ENCODE results near the gene GPLD1. TPM values are rescaled to one million over a fixed set of nuclear protein-coding genes. Genes with fewer than 3 reads are reported as not detected.
"Not testable (repeated sequence)": the region's sequence is repeated elsewhere in the genome, so short reads cannot be mapped to it uniquely, and the experiment has no call there.

The GPLD1 gene
- total and polyA plus RNA-seq, 2 experiments from 2014 or later: 3.8 to 11.1 TPM

DNA sequence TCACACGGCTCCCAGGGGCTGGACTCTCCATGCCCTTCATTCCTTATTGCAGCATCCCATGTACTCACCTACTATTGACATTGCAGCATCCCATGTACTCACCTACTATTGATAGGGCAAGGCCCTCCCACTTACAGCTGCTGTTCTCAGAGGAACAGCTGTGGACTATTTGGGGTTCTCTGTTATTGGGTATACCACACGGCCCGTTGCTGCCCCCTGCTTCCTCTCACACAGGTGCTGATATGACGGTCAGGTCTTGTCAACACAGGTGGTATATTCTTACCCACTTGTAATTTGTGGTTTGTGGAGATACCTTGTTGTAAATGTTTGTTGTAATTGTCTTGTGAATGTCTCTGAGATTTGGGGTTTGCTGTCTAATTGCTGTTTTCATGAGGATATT lies 24.2 kb upstream of the GPLD1 start:
- Histone ChIP-seq H4K20me1 (replicated peaks; ENCODE audit: insufficient read depth) (no peaks in the 10 kb centered on the region), H2AFZ (no peak overlapping the region), H3K27ac (ENCODE audit: low read depth) (no peak overlapping the region), H3K4me2 (no peak overlapping the region), H3K9me2 (ENCODE audit: insufficient read depth) (no peaks in the 10 kb centered on the region), H3K79me2 (replicated peaks; ENCODE audit: insufficient read depth) (no peaks in the 10 kb centered on the region), H3K4me3 (no peak overlapping the region), H3K36me3 (ENCODE audit: insufficient read depth) (no peaks in the 10 kb centered on the region), H3F3A (replicated peaks; ENCODE audit: low read depth) (no peaks in the 10 kb centered on the region), H3K27me3 (ENCODE audit: insufficient read depth) (no peaks in the 10 kb centered on the region), H3K4me1 (ENCODE audit: insufficient read depth) (peaks cover 13% of the 10 kb centered on the region; the same call in 1 of the 2 replicates)
- Mint-ChIP-seq H3K27me3 (ENCODE audit: insufficient read depth, low read depth, poor library complexity) (peaks cover 1% of the 10 kb centered on the region), H3K27ac (no peak overlapping the region), H3K36me3 (ENCODE audit: low read depth) (peaks cover 6% of the 10 kb centered on the region; the same call in 1 of the 3 replicates), H3K9me3 (peaks cover 5% of the 10 kb centered on the region; the same call in 2 of the 3 replicates), H3K4me3 (no peak overlapping the region), H3K4me1 (peaks cover 27% of the 10 kb centered on the region)
- ATAC-seq (no peak), DNase-seq (ENCODE audit: low spot score) (no peak)
- TF ChIP-seq EZH2phosphoT487 (IDR thresholded peaks at IDR 0.05; ENCODE audit: unreplicated experiment) (no peak), STAT1 (IDR thresholded peaks at IDR 0.05; ENCODE audit: unreplicated experiment) (no peak), ZNF114 (CRISPR knock-in tag; IDR thresholded peaks at IDR 0.05) (no peak), NANOG (IDR thresholded peaks at IDR 0.05; ENCODE audit: borderline replicate concordance) (no peak)
- TF ChIP-seq, protein P1, sequence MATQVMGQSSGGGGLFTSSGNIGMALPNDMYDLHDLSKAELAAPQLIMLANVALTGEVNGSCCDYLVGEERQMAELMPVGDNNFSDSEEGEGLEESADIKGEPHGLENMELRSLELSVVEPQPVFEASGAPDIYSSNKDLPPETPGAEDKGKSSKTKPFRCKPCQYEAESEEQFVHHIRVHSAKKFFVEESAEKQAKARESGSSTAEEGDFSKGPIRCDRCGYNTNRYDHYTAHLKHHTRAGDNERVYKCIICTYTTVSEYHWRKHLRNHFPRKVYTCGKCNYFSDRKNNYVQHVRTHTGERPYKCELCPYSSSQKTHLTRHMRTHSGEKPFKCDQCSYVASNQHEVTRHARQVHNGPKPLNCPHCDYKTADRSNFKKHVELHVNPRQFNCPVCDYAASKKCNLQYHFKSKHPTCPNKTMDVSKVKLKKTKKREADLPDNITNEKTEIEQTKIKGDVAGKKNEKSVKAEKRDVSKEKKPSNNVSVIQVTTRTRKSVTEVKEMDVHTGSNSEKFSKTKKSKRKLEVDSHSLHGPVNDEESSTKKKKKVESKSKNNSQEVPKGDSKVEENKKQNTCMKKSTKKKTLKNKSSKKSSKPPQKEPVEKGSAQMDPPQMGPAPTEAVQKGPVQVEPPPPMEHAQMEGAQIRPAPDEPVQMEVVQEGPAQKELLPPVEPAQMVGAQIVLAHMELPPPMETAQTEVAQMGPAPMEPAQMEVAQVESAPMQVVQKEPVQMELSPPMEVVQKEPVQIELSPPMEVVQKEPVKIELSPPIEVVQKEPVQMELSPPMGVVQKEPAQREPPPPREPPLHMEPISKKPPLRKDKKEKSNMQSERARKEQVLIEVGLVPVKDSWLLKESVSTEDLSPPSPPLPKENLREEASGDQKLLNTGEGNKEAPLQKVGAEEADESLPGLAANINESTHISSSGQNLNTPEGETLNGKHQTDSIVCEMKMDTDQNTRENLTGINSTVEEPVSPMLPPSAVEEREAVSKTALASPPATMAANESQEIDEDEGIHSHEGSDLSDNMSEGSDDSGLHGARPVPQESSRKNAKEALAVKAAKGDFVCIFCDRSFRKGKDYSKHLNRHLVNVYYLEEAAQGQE (IDR thresholded peaks at IDR 0.05; ENCODE audit: unreplicated experiment): no peak
- TF ChIP-seq, protein P2, sequence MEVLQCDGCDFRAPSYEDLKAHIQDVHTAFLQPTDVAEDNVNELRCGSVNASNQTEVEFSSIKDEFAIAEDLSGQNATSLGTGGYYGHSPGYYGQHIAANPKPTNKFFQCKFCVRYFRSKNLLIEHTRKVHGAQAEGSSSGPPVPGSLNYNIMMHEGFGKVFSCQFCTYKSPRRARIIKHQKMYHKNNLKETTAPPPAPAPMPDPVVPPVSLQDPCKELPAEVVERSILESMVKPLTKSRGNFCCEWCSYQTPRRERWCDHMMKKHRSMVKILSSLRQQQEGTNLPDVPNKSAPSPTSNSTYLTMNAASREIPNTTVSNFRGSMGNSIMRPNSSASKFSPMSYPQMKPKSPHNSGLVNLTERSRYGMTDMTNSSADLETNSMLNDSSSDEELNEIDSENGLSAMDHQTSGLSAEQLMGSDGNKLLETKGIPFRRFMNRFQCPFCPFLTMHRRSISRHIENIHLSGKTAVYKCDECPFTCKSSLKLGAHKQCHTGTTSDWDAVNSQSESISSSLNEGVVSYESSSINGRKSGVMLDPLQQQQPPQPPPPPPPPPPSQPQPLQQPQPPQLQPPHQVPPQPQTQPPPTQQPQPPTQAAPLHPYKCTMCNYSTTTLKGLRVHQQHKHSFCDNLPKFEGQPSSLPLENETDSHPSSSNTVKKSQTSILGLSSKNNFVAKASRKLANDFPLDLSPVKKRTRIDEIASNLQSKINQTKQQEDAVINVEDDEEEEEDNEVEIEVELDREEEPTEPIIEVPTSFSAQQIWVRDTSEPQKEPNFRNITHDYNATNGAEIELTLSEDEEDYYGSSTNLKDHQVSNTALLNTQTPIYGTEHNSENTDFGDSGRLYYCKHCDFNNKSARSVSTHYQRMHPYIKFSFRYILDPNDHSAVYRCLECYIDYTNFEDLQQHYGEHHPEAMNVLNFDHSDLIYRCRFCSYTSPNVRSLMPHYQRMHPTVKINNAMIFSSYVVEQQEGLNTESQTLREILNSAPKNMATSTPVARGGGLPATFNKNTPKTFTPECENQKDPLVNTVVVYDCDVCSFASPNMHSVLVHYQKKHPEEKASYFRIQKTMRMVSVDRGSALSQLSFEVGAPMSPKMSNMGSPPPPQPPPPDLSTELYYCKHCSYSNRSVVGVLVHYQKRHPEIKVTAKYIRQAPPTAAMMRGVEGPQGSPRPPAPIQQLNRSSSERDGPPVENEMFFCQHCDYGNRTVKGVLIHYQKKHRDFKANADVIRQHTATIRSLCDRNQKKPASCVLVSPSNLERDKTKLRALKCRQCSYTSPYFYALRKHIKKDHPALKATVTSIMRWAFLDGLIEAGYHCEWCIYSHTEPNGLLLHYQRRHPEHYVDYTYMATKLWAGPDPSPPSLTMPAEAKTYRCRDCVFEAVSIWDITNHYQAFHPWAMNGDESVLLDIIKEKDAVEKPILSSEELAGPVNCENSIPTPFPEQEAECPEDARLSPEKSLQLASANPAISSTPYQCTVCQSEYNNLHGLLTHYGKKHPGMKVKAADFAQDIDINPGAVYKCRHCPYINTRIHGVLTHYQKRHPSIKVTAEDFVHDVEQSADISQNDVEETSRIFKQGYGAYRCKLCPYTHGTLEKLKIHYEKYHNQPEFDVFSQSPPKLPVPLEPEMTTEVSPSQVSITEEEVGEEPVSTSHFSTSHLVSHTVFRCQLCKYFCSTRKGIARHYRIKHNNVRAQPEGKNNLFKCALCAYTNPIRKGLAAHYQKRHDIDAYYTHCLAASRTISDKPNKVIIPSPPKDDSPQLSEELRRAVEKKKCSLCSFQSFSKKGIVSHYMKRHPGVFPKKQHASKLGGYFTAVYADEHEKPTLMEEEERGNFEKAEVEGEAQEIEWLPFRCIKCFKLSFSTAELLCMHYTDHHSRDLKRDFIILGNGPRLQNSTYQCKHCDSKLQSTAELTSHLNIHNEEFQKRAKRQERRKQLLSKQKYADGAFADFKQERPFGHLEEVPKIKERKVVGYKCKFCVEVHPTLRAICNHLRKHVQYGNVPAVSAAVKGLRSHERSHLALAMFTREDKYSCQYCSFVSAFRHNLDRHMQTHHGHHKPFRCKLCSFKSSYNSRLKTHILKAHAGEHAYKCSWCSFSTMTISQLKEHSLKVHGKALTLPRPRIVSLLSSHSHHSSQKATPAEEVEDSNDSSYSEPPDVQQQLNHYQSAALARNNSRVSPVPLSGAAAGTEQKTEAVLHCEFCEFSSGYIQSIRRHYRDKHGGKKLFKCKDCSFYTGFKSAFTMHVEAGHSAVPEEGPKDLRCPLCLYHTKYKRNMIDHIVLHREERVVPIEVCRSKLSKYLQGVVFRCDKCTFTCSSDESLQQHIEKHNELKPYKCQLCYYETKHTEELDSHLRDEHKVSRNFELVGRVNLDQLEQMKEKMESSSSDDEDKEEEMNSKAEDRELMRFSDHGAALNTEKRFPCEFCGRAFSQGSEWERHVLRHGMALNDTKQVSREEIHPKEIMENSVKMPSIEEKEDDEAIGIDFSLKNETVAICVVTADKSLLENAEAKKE (CRISPR knock-in tag; IDR thresholded peaks at IDR 0.05): no peak

DNA sequence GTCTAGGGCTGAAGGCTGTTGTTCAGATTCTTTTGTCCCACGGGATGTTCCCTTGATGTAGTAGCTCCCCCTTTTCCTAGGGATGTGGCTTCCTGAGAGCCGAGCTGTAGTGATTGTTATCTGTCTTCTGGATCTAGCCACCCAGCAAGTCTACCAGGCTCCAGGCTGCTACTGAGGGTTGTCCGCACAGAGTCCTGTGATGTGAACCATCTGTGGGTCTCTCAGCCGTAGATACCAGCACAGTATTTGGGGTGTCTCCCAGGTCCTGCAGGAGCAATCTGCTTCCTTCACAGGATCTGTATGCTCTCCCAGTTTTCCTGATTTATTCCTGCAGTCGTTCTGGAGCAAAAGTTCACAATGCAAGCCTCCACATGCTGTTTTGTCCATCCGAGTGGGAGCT lies 22.6 kb upstream of the GPLD1 start:
- not testable (repeated sequence) for H3K27ac ChIP-seq (ENCODE audit: low read depth); H3K4me3 ChIP-seq; H4K20me1 ChIP-seq (replicated peaks; ENCODE audit: insufficient read depth); H3K27me3 ChIP-seq (ENCODE audit: insufficient read depth); DNase-seq (ENCODE audit: low spot score); H3F3A ChIP-seq (replicated peaks; ENCODE audit: low read depth); H2AFZ ChIP-seq; H3K4me3 Mint-ChIP-seq; H3K36me3 ChIP-seq (ENCODE audit: insufficient read depth); H3K4me2 ChIP-seq; H3K79me2 ChIP-seq (replicated peaks; ENCODE audit: insufficient read depth); ATAC-seq; H3K27ac Mint-ChIP-seq; H3K9me2 ChIP-seq (ENCODE audit: insufficient read depth); H3K27me3 Mint-ChIP-seq (ENCODE audit: insufficient read depth, low read depth, poor library complexity)
- peaks cover 27% of the 10 kb centered on the region for H3K4me1 Mint-ChIP-seq
- H3K4me1 ChIP-seq (ENCODE audit: insufficient read depth): peaks cover 13% of the 10 kb centered on the region; the same call in 1 of the 2 replicates
- H3K36me3 Mint-ChIP-seq (ENCODE audit: low read depth): peaks cover 15% of the 10 kb centered on the region; the same call in 2 of the 3 replicates
- H3K9me3 Mint-ChIP-seq: peaks cover 12% of the 10 kb centered on the region; the same call in 2 of the 3 replicates

Data from GM23338 (cell line).